Liver (tissue), 9 donors: ENCODE measurements around the gene RNF5. TPM values are rescaled to one million over a fixed set of nuclear protein-coding genes. Genes with fewer than 3 reads are reported as not detected.

Source experiments
- DNase-seq: peaks from one replicate; pipeline ENCODE4 v3.0.0-alpha.2; 2017; ENCODE audit warnings: low spot score
- H3K27ac ChIP-seq, 2 donors: one replicate each; pipeline ENCODE4 v1.7.0; 2013; ENCODE audit warnings: inconsistent platforms in 2 of 2, low read length in 2 of 2, control low read depth in 1 of 2, low read depth in 1 of 2, mild to moderate bottlenecking in 1 of 2
- H3K27me3 ChIP-seq, 4 donors: one replicate each; pipeline versions ENCODE4 v1.6.1 to v1.7.0; 2013; ENCODE audit warnings: low read length in 3 of 4, inconsistent platforms in 1 of 4, mild to moderate bottlenecking in 1 of 4, moderate library complexity in 1 of 4; ENCODE audit not compliant: control insufficient read depth in 4 of 4, insufficient read depth in 4 of 4
- H3K36me3 ChIP-seq, 4 donors: one replicate each; pipeline versions ENCODE4 v1.6.1 to v1.7.0; 2013; ENCODE audit warnings: low read length in 3 of 4, mild to moderate bottlenecking in 3 of 4, low read depth in 1 of 4, moderate library complexity in 1 of 4; ENCODE audit not compliant: control insufficient read depth in 4 of 4, insufficient read depth in 3 of 4
- H3K4me1 ChIP-seq, 4 donors: one replicate each; pipeline versions ENCODE4 v1.6.1 to v1.7.0; 2013; ENCODE audit warnings: low read length in 3 of 4, mild to moderate bottlenecking in 3 of 4, moderate library complexity in 1 of 4; ENCODE audit not compliant: control insufficient read depth in 4 of 4, insufficient read depth in 4 of 4
- H3K4me3 ChIP-seq, 3 donors: one replicate each; pipeline versions ENCODE4 v1.6.1 to v1.7.0; 2013; ENCODE audit warnings: low read length in 3 of 3, control low read depth in 1 of 3, low read depth in 1 of 3, mild to moderate bottlenecking in 1 of 3
- H3K9ac ChIP-seq, 2 donors: one replicate each; pipeline ENCODE4 v1.7.0; 2013; ENCODE audit warnings: low read length in 2 of 2, mild to moderate bottlenecking in 2 of 2, moderate library complexity in 2 of 2, control low read depth in 1 of 2, low read depth in 1 of 2
- H3K9me3 ChIP-seq, 4 donors: one replicate each; pipeline versions ENCODE4 v1.6.1 to v1.7.0; 2013; ENCODE audit warnings: low read length in 3 of 4; ENCODE audit not compliant: control insufficient read depth in 4 of 4
- CTCF ChIP-seq: fragments of 150-350 bp; IDR thresholded peaks from 2 replicates; pipeline ENCODE4 v1.5.1; 2017; ENCODE audit warnings: improper control_type of control experiment, low read depth, low read length; ENCODE audit not compliant: missing input control
- EGR1 ChIP-seq, 2 donors: IDR thresholded peaks; 2 replicates each; pipeline ENCODE4 v1.6.1; 2016 to 2018; ENCODE audit warnings: antibody characterized with exemption in 2 of 2, low read depth in 2 of 2
- FOXA1 ChIP-seq: IDR thresholded peaks from 2 replicates; pipeline ENCODE4 v1.6.1; 2016; ENCODE audit warnings: antibody characterized with exemption
- FOXA2 ChIP-seq: IDR thresholded peaks from 2 replicates; pipeline ENCODE4 v1.6.1; 2016; ENCODE audit warnings: antibody characterized with exemption
- GABPA ChIP-seq, 2 donors: IDR thresholded peaks in 1 of 2; conservative IDR thresholded peaks in 1 of 2; 2 replicates each; pipeline ENCODE4 v1.6.1; 2016; ENCODE audit warnings: antibody characterized with exemption in 2 of 2, mild to moderate bottlenecking in 1 of 2, moderate library complexity in 1 of 2
- HNF4A ChIP-seq, 2 donors: conservative IDR thresholded peaks; 2 replicates each; pipeline ENCODE4 v1.6.1; 2016; ENCODE audit warnings: antibody characterized with exemption in 2 of 2, mild to moderate bottlenecking in 2 of 2
- JUND ChIP-seq, 2 donors: IDR thresholded peaks; 2 replicates each; pipeline ENCODE4 v1.6.1; 2016; ENCODE audit warnings: antibody characterized with exemption in 2 of 2
- RAD21 ChIP-seq, 2 donors: IDR thresholded peaks; 2 replicates each; pipeline ENCODE4 v1.6.1; 2016; ENCODE audit warnings: antibody characterized with exemption in 2 of 2, mild to moderate bottlenecking in 2 of 2
- REST ChIP-seq: IDR thresholded peaks from 2 replicates; pipeline ENCODE4 v1.6.1; 2016; ENCODE audit warnings: antibody characterized with exemption, mild to moderate bottlenecking
- RXRA ChIP-seq, 2 donors: IDR thresholded peaks; 2 replicates each; pipeline ENCODE4 v1.6.1; 2017 to 2018; ENCODE audit warnings: antibody characterized with exemption in 2 of 2, mild to moderate bottlenecking in 1 of 2
- SP1 ChIP-seq: IDR thresholded peaks from 2 replicates; pipeline ENCODE4 v1.6.1; 2018; ENCODE audit warnings: antibody characterized with exemption, mild to moderate bottlenecking
- TAF1 ChIP-seq: conservative IDR thresholded peaks from 2 replicates; pipeline ENCODE4 v1.6.1; 2016; ENCODE audit warnings: antibody characterized with exemption, mild to moderate bottlenecking
- YY1 ChIP-seq: IDR thresholded peaks from 2 replicates; pipeline ENCODE4 v1.6.1; 2016; ENCODE audit warnings: antibody characterized with exemption, mild to moderate bottlenecking
- ZBTB33 ChIP-seq: IDR thresholded peaks from 2 replicates; pipeline ENCODE4 v1.6.1; 2016; ENCODE audit warnings: antibody characterized with exemption
- WGBS: extraction: QIAGEN DNeasy Blood & Tissue Kit; methylation state at CpG from one replicate; pipeline ENCODE4 v1.1.7; 2013; 5-methylcytosine and 5-hydroxymethylcytosine counted together
- polyA plus RNA-seq, 2 donors: library from polyadenylated mRNA; stranded (reverse) in 1 of 2; unstranded in 1 of 2; fragments of 200-250 nt in 1 of 2; fragments of >200 nt in 1 of 2; fragmentation: Nextera tagmentation in 1 of 2; extraction: Ambion mirVana in 1 of 2; gene quantifications; one replicate each; pipeline versions ENCODE4 v1.2.1 to v1.2.3, GENCODE V29; 2013 to 2015
- total RNA-seq, 2 donors: library from RNA; depleted of rRNA; stranded (reverse); fragments of >200 nt; gene quantifications; one replicate each; pipeline ENCODE4 v1.2.3, GENCODE V29; 2014
- donor health status: healthy.
- donor health status: healthy.
- donor health status: healthy.
- donor health status: healthy.
- donor health status: healthy.

The RNF5 gene
- total and polyA plus RNA-seq, 4 donors = 51.5 to 85.9 (median 61.0) TPM

GRCh38 chr6:32212076-32212760 lies 34.0 kb downstream of the RNF5 start:
- DNase-seq = no peak
- no peaks in the 10 kb centered on the region for H3K36me3 ChIP-seq
- H3K4me3 ChIP-seq = no peak overlapping the region
- no peaks in the 10 kb centered on the region for H3K4me1 ChIP-seq
- H3K27me3 ChIP-seq = no peaks in the 10 kb centered on the region
- WGBS = 85% methylated on average over 12 of the region's 12 CpGs
- no peak overlapping the region for H3K9ac ChIP-seq
- H3K27ac ChIP-seq = no peak overlapping the region
- TF ChIP-seq REST (no peak), RAD21 (IDR thresholded peaks at IDR 0.05) (no peak), RXRA (IDR thresholded peaks at IDR 0.05) (no peak), YY1 (no peak), CTCF (no peak), FOXA2 (no peak), SP1 (no peak), EGR1 (IDR thresholded peaks at IDR 0.05; ENCODE audit: low read depth in 2 of 2) (no peak), JUND (IDR thresholded peaks at IDR 0.05) (no peak)
- no peaks in the 10 kb centered on the region for H3K9me3 ChIP-seq

DNA sequence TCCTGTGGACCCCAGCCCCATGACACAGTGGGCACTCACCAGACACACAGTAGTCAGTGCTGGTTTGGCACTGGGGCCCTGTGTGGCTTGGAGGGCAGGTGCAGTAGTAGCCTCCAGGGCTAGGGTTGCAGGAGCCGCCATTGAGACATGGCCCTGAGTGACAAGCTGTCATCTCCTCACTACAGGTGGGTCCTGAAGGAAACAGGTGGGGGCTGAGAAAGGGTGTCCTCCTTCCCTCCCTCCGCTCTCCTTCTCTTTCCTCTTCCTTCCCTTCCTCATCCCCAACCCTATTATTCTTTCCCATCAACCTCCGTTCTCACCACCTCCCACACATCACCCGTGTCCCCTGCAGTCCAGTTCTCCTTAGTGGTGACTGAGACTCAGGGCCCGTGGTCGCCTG lies 35.4 kb downstream of the RNF5 start:
- DNase-seq = no peak
- Histone ChIP-seq H3K9ac (no peak overlapping the region), H3K27ac (no peak overlapping the region), H3K36me3 (no peaks in the 10 kb centered on the region), H3K4me3 (no peak overlapping the region), H3K27me3 (no peaks in the 10 kb centered on the region), H3K4me1 (no peaks in the 10 kb centered on the region), H3K9me3 (no peaks in the 10 kb centered on the region)
- TF ChIP-seq REST (no peak), ZBTB33 (no peak), CTCF (no peak), TAF1 (no peak), GABPA (IDR thresholded peaks at IDR 0.05 in 1 of 2, conservative IDR thresholded peaks at IDR 0.05 in 1 of 2) (no peak), JUND (IDR thresholded peaks at IDR 0.05) (no peak), HNF4A (conservative IDR thresholded peaks at IDR 0.05) (no peak), FOXA1 (no peak), SP1 (no peak), FOXA2 (no peak)
- WGBS = 92% methylated on average over 6 of the region's 6 CpGs
